IMR-90 (cell line): ENCODE data around the gene GSTO1.

ENCODE experiments used
- CEBPB ChIP-seq: IDR thresholded peaks from 2 replicates; pipeline ENCODE4 v1.6.1; 2012; ENCODE audit warnings: low read depth, low read length, improper control_type of control experiment
- CTCF ChIP-seq: conservative IDR thresholded peaks from 2 replicates; pipeline ENCODE4 v1.5.1; 2012; ENCODE audit warnings: mild to moderate bottlenecking, low read depth, low read length, improper control_type of control experiment
- FOS ChIP-seq: fragments of 150-350 bp; IDR thresholded peaks from 2 replicates; pipeline ENCODE4 v1.6.1; 2016; ENCODE audit warnings: low read depth, low read length
- MXI1 ChIP-seq: IDR thresholded peaks from 2 replicates; pipeline ENCODE4 v1.6.1; 2012; ENCODE audit warnings: low read depth, mild to moderate bottlenecking, low read length, moderate library complexity, borderline replicate concordance
- NFE2L2 ChIP-seq: fragments of 150-350 bp; IDR thresholded peaks from 2 replicates; pipeline ENCODE4 v1.6.1; 2016; ENCODE audit warnings: low read depth, mild to moderate bottlenecking, low read length
- POLR2A ChIP-seq: IDR thresholded peaks from 2 replicates; pipeline ENCODE4 v1.6.1; 2012; ENCODE audit warnings: mild to moderate bottlenecking, low read depth, low read length
- RFX5 ChIP-seq: IDR thresholded peaks from 2 replicates; pipeline ENCODE4 v1.8.0; 2012; ENCODE audit warnings: low read depth, mild to moderate bottlenecking, low read length, moderate library complexity
- SMC3 ChIP-seq: fragments of 150-350 bp; IDR thresholded peaks from 2 replicates; pipeline ENCODE4 v1.6.1; 2016; ENCODE audit warnings: low read depth, mild to moderate bottlenecking, antibody characterized with exemption, low read length, moderate library complexity

GRCh38 chr10:104273286-104273685 lies 18.6 kb downstream of the GSTO1 start:
- TF ChIP-seq CTCF = no peak
- no peak for TF ChIP-seq POLR2A
- 0 out of 2 replicates have a peak, but pooled peaks have one; percentile 30 for TF ChIP-seq FOS
- no peak for TF ChIP-seq NFE2L2
- TF ChIP-seq MXI1 = no peak
- no peak for TF ChIP-seq SMC3
- TF ChIP-seq RFX5 = no peak
- TF ChIP-seq CEBPB = peak; percentile 20; the same call in 1 of the 2 replicates
